H9 (cell line): ENCODE measurements around the gene TMEM181. TPM values are rescaled to one million over a fixed set of nuclear protein-coding genes. Genes with fewer than 3 reads are reported as not detected.
A peak's percentile ranks its signal among the peaks of the same experiment; 100 is the strongest.

Source experiments
- DNase-seq: peaks from one replicate; pipeline ENCODE4 v3.0.0-alpha.2; 2017
- H2AFZ ChIP-seq: one replicate; pipeline ENCODE4 v1.6.1; 2013; ENCODE audit warnings: mild to moderate bottlenecking, low read length, control low read depth, moderate library complexity
- H2AK5ac ChIP-seq: 2 replicates; pipeline ENCODE4 v1.6.1; 2013; ENCODE audit warnings: low read length, control low read depth, mixed read lengths; ENCODE audit not compliant: insufficient read length
- H2BK120ac ChIP-seq: one replicate; pipeline ENCODE4 v1.6.1; 2013; ENCODE audit warnings: low read depth, mild to moderate bottlenecking, low read length, control low read depth, inconsistent platforms; ENCODE audit not compliant: poor library complexity, severe bottlenecking
- H2BK12ac ChIP-seq: 2 replicates; pipeline ENCODE4 v1.6.1; 2013; ENCODE audit warnings: low read length, control low read depth, mixed read lengths, low read depth; ENCODE audit not compliant: insufficient read length
- H2BK15ac ChIP-seq: 2 replicates; pipeline ENCODE4 v1.6.1; 2013; ENCODE audit warnings: low read depth, low read length, control low read depth
- H2BK20ac ChIP-seq: one replicate; pipeline ENCODE4 v1.6.1; 2013; ENCODE audit warnings: low read depth, mild to moderate bottlenecking, low read length, control low read depth, inconsistent platforms; ENCODE audit not compliant: poor library complexity, severe bottlenecking
- H2BK5ac ChIP-seq: 2 replicates; pipeline ENCODE4 v1.6.1; 2013; ENCODE audit warnings: low read length, control low read depth, mixed read lengths; ENCODE audit not compliant: insufficient read length
- H3K14ac ChIP-seq: 2 replicates; pipeline ENCODE4 v1.6.1; 2013; ENCODE audit warnings: low read length, control low read depth; ENCODE audit not compliant: insufficient read depth
- H3K18ac ChIP-seq: 2 replicates; pipeline ENCODE4 v1.6.1; 2013; ENCODE audit warnings: low read depth, mild to moderate bottlenecking, mixed read lengths, low read length, control low read depth; ENCODE audit not compliant: insufficient read length
- H3K23ac ChIP-seq: 2 replicates; pipeline ENCODE4 v1.6.1; 2013; ENCODE audit warnings: low read length, control low read depth, mixed read lengths, low read depth; ENCODE audit not compliant: insufficient read length
- H3K23me2 ChIP-seq: 2 replicates; pipeline ENCODE4 v1.6.1; 2013; ENCODE audit warnings: low read depth, mild to moderate bottlenecking, mixed read lengths, low read length, control low read depth; ENCODE audit not compliant: insufficient read length, poor library complexity, severe bottlenecking
- H3K27ac ChIP-seq: 2 replicates; pipeline ENCODE4 v1.5.1; 2013; ENCODE audit warnings: low read length, control low read depth, mixed read lengths, low read depth; ENCODE audit not compliant: insufficient read length
- H3K27me3 ChIP-seq: 2 replicates; pipeline ENCODE4 v1.6.1; 2013; ENCODE audit warnings: low read length, control low read depth, inconsistent platforms; ENCODE audit not compliant: insufficient read depth
- H3K4ac ChIP-seq: 2 replicates; pipeline ENCODE4 v1.6.1; 2013; ENCODE audit warnings: low read depth, mild to moderate bottlenecking, control low read depth, inconsistent platforms, low read length, moderate library complexity
- H3K4me1 ChIP-seq: 2 replicates; pipeline ENCODE4 v1.6.1; 2013; ENCODE audit warnings: low read length, control low read depth, inconsistent platforms; ENCODE audit not compliant: insufficient read depth
- H3K4me2 ChIP-seq: 2 replicates; pipeline ENCODE4 v1.6.1; 2013; ENCODE audit warnings: low read length, control low read depth, mixed read lengths; ENCODE audit not compliant: insufficient read length, insufficient read depth
- H3K56ac ChIP-seq: 2 replicates; pipeline ENCODE4 v1.6.1; 2013; ENCODE audit warnings: low read depth, mild to moderate bottlenecking, mixed read lengths, low read length, control low read depth; ENCODE audit not compliant: insufficient read length
- H3K79me1 ChIP-seq: 2 replicates; pipeline ENCODE4 v1.6.1; 2013; ENCODE audit warnings: low read depth, mild to moderate bottlenecking, moderate library complexity, low read length, control low read depth, inconsistent platforms; ENCODE audit not compliant: insufficient read depth, poor library complexity, severe bottlenecking
- H3K79me2 ChIP-seq: 2 replicates; pipeline ENCODE4 v1.6.1; 2013; ENCODE audit warnings: low read length, control low read depth, inconsistent platforms; ENCODE audit not compliant: insufficient read depth
- H3K9ac ChIP-seq: 2 replicates; pipeline ENCODE4 v1.6.1; 2013; ENCODE audit warnings: low read length, control low read depth, mixed read lengths; ENCODE audit not compliant: insufficient read length; ENCODE audit errors: extremely low read depth
- H3K9me3 ChIP-seq: one replicate; pipeline ENCODE4 v1.6.1; 2013; ENCODE audit warnings: low read depth, low read length, inconsistent platforms; ENCODE audit not compliant: control insufficient read depth
- H3T11ph ChIP-seq: one replicate; pipeline ENCODE4 v1.6.1; 2013; ENCODE audit warnings: mild to moderate bottlenecking, low read length, control low read depth, inconsistent platforms
- H4K20me1 ChIP-seq: one replicate; pipeline ENCODE4 v1.6.1; 2013; ENCODE audit not compliant: control insufficient read depth, insufficient read length, insufficient read depth
- H4K5ac ChIP-seq: 2 replicates; pipeline ENCODE4 v1.6.1; 2013; ENCODE audit warnings: low read depth, mild to moderate bottlenecking, mixed read lengths, low read length, control low read depth; ENCODE audit not compliant: insufficient read length
- H4K8ac ChIP-seq: replicated peaks from 2 replicates; pipeline ENCODE4 v1.6.1; 2013; ENCODE audit warnings: low read length, control low read depth, mixed read lengths, low read depth; ENCODE audit not compliant: insufficient read length
- H4K91ac ChIP-seq: 2 replicates; pipeline ENCODE4 v1.6.1; 2013; ENCODE audit warnings: low read depth, mild to moderate bottlenecking, moderate library complexity, mixed read lengths, low read length, control low read depth; ENCODE audit not compliant: insufficient read length
- H3K27ac Mint-ChIP-seq, 3 experiments: 2 replicates in 2 of 3; 3 replicates in 1 of 3; pipeline ENCODE4 v1.8.0; 2020 to 2021; ENCODE audit warnings: mixed read lengths in 3 of 3, mild to moderate bottlenecking in 1 of 3, moderate library complexity in 1 of 3
- H3K27me3 Mint-ChIP-seq: 2 replicates; pipeline ENCODE4 v1.8.0; 2021; ENCODE audit warnings: low read depth, mild to moderate bottlenecking, moderate library complexity, mixed read lengths
- H3K36me3 Mint-ChIP-seq, 3 experiments: 2 replicates in 2 of 3; 3 replicates in 1 of 3; pipeline ENCODE4 v1.8.0; 2020 to 2021; ENCODE audit warnings: low read depth in 3 of 3, mixed read lengths in 3 of 3; ENCODE audit not compliant: insufficient read depth in 1 of 3
- H3K4me1 Mint-ChIP-seq, 2 experiments: 2 replicates each; pipeline ENCODE4 v1.8.0; 2020; ENCODE audit warnings: mixed read lengths in 2 of 2
- H3K4me3 Mint-ChIP-seq, 2 experiments: 2 replicates in 1 of 2; 3 replicates in 1 of 2; pipeline ENCODE4 v1.8.0; 2020 to 2021; ENCODE audit warnings: mild to moderate bottlenecking in 2 of 2, mixed read lengths in 2 of 2, moderate library complexity in 1 of 2
- H3K9me3 Mint-ChIP-seq, 2 experiments: 2 replicates in 1 of 2; 3 replicates in 1 of 2; pipeline ENCODE4 v1.8.0; 2020; ENCODE audit warnings: mild to moderate bottlenecking in 2 of 2, mixed read lengths in 2 of 2, moderate library complexity in 1 of 2
- WGBS: extraction: QIAGEN DNeasy Blood & Tissue Kit; methylation state at CpG from one replicate; pipeline ENCODE4 v1.1.7; 2013; ENCODE audit warnings: missing lambda C conversion rate, low lambda C conversion rate, mixed read lengths; ENCODE audit not compliant: insufficient read length; ENCODE audit errors: extremely low coverage; 5-methylcytosine and 5-hydroxymethylcytosine counted together
- total RNA-seq: library from RNA; stranded (reverse); gene quantifications from 2 replicates; pipeline ENCODE4 v1.2.1, GENCODE V29; 2021
- TF ChIP-seq, protein P1 (sequence below): fragments of 200-600 bp; sonication (generic); conservative IDR thresholded peaks from 3 replicates; pipeline ENCODE4 v1.8.0; 2021; ENCODE audit warnings: antibody characterized with exemption, mild to moderate bottlenecking

TMEM181 gene
- total RNA-seq, 1 experiment from 2014 or later, result 24.4 TPM

DNA sequence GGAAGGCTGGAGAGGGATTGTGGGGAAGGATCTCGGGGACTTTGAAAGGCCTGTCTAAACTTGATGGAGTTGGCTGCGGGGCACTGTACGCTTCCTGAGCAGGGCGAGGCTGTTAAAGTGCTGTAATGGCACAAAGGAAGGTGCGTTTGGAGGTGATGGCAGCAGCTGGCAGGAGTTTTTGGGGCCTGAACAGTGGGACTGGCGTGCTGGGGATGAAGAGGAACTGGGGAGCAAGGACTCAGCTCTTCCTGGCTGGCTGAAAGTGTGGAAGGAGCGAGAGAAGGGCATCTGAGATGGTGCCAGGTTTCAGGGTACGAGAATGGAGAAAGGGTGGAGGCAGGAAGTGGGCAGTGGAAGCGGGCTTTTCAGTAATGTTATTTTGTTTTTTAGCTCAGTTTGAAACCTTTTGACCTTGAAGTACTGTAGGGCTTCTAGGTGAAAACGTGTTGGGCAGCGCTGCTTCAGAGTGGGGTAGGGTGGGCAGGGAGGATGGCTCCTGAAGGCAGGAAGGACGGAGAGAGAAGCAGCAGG is 8.0 kb downstream of the TMEM181 start:
- Histone ChIP-seq H3K9ac (no peak overlapping the region), H2BK20ac (no peak overlapping the region), H4K8ac (no peak overlapping the region), H3K56ac (no peak overlapping the region), H3K23ac (no peak overlapping the region), H2AK5ac (no peak overlapping the region), H3K4me1 (no peaks in the 10 kb centered on the region; the same call in 1 of the 2 replicates), H4K5ac (no peak overlapping the region), H4K91ac (no peak overlapping the region), H2BK15ac (no peak overlapping the region), H2BK120ac (no peak overlapping the region), H2BK12ac (no peak overlapping the region), H3K27me3 (no peaks in the 10 kb centered on the region), H3T11ph (no peak overlapping the region), H3K14ac (no peak overlapping the region), H3K9me3 (no peaks in the 10 kb centered on the region), H2AFZ (no peak overlapping the region), H4K20me1 (no peaks in the 10 kb centered on the region), H3K18ac (no peak overlapping the region), H2BK5ac (no peak overlapping the region), H3K79me2 (peaks cover 20% of the 10 kb centered on the region; the same call in 1 of the 2 replicates), H3K27ac (no peak overlapping the region), H3K79me1 (peaks cover 3% of the 10 kb centered on the region), H3K23me2 (no peaks in the 10 kb centered on the region), H3K4ac (no peak overlapping the region), H3K4me2 (no peak overlapping the region)
- Mint-ChIP-seq H3K4me3 (peak overlapping the region in 1 of 2 experiments; percentile 21; a peak in 1 of 5 replicates), H3K36me3 (peaks cover 5 to 10% (median 8%) of the 10 kb centered on the region in 3 experiments; a peak in 5 of 7 replicates), H3K9me3 (no peaks in the 10 kb centered on the region), H3K4me1 (peaks cover 26 to 39% of the 10 kb centered on the region in 2 experiments), H3K27ac (peak overlapping the region; percentile 7 to 45 (median 18); a peak in 3 of 7 replicates), H3K27me3 (no peaks in the 10 kb centered on the region)
- no CpG with 5 or more reads among the region's 12 CpGs for WGBS
- TF ChIP-seq, protein P1, sequence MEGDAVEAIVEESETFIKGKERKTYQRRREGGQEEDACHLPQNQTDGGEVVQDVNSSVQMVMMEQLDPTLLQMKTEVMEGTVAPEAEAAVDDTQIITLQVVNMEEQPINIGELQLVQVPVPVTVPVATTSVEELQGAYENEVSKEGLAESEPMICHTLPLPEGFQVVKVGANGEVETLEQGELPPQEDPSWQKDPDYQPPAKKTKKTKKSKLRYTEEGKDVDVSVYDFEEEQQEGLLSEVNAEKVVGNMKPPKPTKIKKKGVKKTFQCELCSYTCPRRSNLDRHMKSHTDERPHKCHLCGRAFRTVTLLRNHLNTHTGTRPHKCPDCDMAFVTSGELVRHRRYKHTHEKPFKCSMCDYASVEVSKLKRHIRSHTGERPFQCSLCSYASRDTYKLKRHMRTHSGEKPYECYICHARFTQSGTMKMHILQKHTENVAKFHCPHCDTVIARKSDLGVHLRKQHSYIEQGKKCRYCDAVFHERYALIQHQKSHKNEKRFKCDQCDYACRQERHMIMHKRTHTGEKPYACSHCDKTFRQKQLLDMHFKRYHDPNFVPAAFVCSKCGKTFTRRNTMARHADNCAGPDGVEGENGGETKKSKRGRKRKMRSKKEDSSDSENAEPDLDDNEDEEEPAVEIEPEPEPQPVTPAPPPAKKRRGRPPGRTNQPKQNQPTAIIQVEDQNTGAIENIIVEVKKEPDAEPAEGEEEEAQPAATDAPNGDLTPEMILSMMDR, result no peak
- no peak for DNase-seq
